ENCODE results near the gene MTUS2.

MTUS2 gene

DNA sequence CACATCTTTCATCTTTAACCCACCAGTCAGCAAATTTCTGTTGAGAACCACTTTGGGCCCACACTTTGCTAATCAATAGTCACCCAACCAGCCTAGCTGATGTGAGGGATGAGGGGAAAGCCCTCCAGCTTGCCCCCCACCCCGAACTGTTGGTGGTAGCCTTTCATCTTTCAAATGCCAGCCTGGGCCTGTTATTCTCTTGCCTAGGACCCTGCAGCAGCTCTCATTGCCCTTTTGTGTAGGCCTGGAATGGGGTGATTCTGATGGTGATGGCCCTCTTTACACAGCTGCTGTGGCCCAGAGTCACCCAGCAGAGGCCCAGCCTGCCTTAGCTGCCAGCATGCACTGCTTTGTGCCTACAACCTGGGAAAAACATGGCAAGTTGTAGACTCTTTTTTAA is 480.9 kb downstream of the MTUS2 start:
- Histone ChIP-seq H3K4me1 (ENCODE audit: insufficient read depth, insufficient read length) (no peaks in the 10 kb centered on the region), H3K4me3 (ENCODE audit: insufficient read length, low read depth) (no peak overlapping the region), H3K9ac (ENCODE audit: insufficient read length, low read depth) (no peak overlapping the region), H3K27me3 (ENCODE audit: insufficient read depth, insufficient read length) (no peaks in the 10 kb centered on the region), H3K9me3 (ENCODE audit: insufficient read depth, low read length) (no peaks in the 10 kb centered on the region; the same call in 1 of the 2 replicates), H3K36me3 (ENCODE audit: insufficient read depth, insufficient read length, low read length) (no peaks in the 10 kb centered on the region)
- TF ChIP-seq YY1 (IDR thresholded peaks at IDR 0.05; ENCODE audit: insufficient read depth, insufficient read length) (no peak), SUZ12 (IDR thresholded peaks at IDR 0.05; ENCODE audit: extremely low read depth, insufficient read depth, insufficient read length) (no peak), ZNF274 (IDR thresholded peaks at IDR 0.05; ENCODE audit: low read depth, low read length) (no peak)
- DNase-seq (ENCODE audit: low read depth, low spot score), result no peak

DNA sequence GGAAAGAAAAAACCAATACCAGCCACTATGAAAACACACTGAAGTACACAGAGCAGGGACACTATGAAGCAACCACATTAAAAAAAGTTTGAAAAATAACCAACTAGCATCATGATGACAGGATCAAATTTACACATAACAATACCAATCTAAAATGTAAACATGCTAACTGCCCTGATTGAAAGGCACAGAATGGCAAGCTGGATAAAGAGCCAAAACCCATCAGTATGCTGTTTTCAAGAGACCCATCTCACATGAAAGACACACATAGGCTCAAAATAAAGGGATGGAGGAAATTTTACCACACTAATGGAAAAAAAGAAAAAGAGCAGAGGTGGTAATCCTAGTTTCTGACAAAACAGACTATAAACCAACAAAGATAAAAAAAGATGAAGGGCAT is 484.0 kb downstream of the MTUS2 start:
- Histone ChIP-seq H3K9me3 (ENCODE audit: insufficient read depth, low read length) (no peaks in the 10 kb centered on the region; the same call in 1 of the 2 replicates), H3K4me3 (ENCODE audit: insufficient read length, low read depth) (no peak overlapping the region), H3K27me3 (ENCODE audit: insufficient read depth, insufficient read length) (no peaks in the 10 kb centered on the region), H3K9ac (ENCODE audit: insufficient read length, low read depth) (no peak overlapping the region), H3K36me3 (ENCODE audit: insufficient read depth, insufficient read length, low read length) (no peaks in the 10 kb centered on the region), H3K4me1 (ENCODE audit: insufficient read depth, insufficient read length) (no peaks in the 10 kb centered on the region)
- TF ChIP-seq SUZ12 (IDR thresholded peaks at IDR 0.05; ENCODE audit: extremely low read depth, insufficient read depth, insufficient read length), result no peak
- TF ChIP-seq YY1 (IDR thresholded peaks at IDR 0.05; ENCODE audit: insufficient read depth, insufficient read length), result no peak
- DNase-seq (ENCODE audit: low read depth, low spot score), result no peak

DNA sequence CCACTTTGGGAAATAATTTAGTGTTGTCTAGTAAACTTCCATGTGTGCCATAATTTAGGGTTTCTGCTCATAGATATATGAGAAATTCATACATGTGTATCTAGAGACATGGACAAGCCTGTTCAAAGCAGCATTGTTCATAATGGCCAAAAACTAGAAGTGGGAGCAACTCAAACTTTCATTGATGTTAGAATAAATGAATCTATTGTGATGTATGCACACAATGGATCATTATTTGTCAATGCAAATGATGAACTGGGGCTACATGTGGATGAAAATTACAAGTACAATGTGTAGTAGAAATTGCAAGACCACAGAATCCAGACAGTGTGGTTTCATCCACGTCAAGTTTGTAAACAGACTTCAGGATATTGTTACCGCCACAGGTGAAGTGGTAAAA is 490.7 kb downstream of the MTUS2 start:
- no peaks in the 10 kb centered on the region for H3K4me1 ChIP-seq (ENCODE audit: insufficient read depth, insufficient read length)
- no peak for DNase-seq (ENCODE audit: low read depth, low spot score)
- TF ChIP-seq SUZ12 (IDR thresholded peaks at IDR 0.05; ENCODE audit: extremely low read depth, insufficient read depth, insufficient read length) (no peak), ZNF274 (IDR thresholded peaks at IDR 0.05; ENCODE audit: low read depth, low read length) (no peak), YY1 (IDR thresholded peaks at IDR 0.05; ENCODE audit: insufficient read depth, insufficient read length) (no peak)
- H3K9me3 ChIP-seq (ENCODE audit: insufficient read depth, low read length), result no peaks in the 10 kb centered on the region
- H3K27me3 ChIP-seq (ENCODE audit: insufficient read depth, insufficient read length), result no peaks in the 10 kb centered on the region
- no peaks in the 10 kb centered on the region for H3K36me3 ChIP-seq (ENCODE audit: insufficient read depth, insufficient read length, low read length)
- no peak overlapping the region for H3K4me3 ChIP-seq (ENCODE audit: insufficient read length, low read depth)
- no peak overlapping the region for H3K9ac ChIP-seq (ENCODE audit: insufficient read length, low read depth)

DNA sequence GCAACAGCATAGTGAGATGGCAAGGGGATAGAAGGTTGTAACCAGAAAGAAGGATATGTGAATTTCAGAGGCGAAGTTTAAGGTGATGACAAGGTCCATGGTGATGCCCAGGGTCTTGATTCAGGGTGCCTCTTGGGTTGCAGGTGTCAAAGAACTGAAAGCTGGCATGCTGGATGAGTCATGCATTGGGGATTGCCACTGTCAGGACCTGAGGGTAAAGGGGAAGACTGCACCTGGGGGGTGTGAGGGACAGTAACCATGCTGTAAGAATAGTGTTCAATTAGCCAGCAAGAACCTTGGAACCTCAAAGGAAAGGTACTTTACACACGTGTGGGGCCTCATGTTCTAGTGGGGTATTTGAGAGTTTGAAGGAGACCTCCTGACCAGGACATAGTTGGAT is 495.7 kb downstream of the MTUS2 start:
- no peaks in the 10 kb centered on the region for H3K36me3 ChIP-seq (ENCODE audit: insufficient read depth, insufficient read length, low read length)
- no peaks in the 10 kb centered on the region for H3K4me1 ChIP-seq (ENCODE audit: insufficient read depth, insufficient read length)
- no peak overlapping the region for H3K4me3 ChIP-seq (ENCODE audit: insufficient read length, low read depth)
- no peaks in the 10 kb centered on the region for H3K27me3 ChIP-seq (ENCODE audit: insufficient read depth, insufficient read length)
- DNase-seq (ENCODE audit: low read depth, low spot score), result no peak
- no peaks in the 10 kb centered on the region for H3K9me3 ChIP-seq (ENCODE audit: insufficient read depth, low read length)
- no peak overlapping the region for H3K9ac ChIP-seq (ENCODE audit: insufficient read length, low read depth)
- TF ChIP-seq SUZ12 (IDR thresholded peaks at IDR 0.05; ENCODE audit: extremely low read depth, insufficient read depth, insufficient read length), result no peak
- TF ChIP-seq ZNF274 (IDR thresholded peaks at IDR 0.05; ENCODE audit: low read depth, low read length), result no peak
- no peak for TF ChIP-seq YY1 (IDR thresholded peaks at IDR 0.05; ENCODE audit: insufficient read depth, insufficient read length)

DNA sequence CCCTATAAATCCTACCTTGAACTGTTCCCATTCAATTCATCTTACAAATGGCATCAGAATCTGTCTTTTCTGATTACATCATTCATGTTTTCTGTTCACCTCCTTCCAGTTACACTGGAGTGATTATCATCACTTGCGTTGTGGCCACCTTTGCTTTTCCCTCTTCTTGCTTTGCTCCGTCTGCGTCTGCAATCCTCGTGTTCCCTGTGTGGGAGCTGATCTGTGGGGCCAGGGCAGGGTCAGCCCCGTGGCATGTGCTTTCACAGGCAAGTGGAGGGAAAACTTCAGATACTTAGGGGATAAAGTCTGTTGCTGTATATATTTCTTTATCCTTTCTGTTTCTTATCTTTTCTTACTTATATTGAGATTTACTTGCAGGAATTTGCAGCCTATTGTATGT is 497.7 kb downstream of the MTUS2 start:
- H3K4me1 ChIP-seq (ENCODE audit: insufficient read depth, insufficient read length), result no peaks in the 10 kb centered on the region
- no peaks in the 10 kb centered on the region for H3K36me3 ChIP-seq (ENCODE audit: insufficient read depth, insufficient read length, low read length)
- H3K9me3 ChIP-seq (ENCODE audit: insufficient read depth, low read length), result no peaks in the 10 kb centered on the region
- TF ChIP-seq SUZ12 (IDR thresholded peaks at IDR 0.05; ENCODE audit: extremely low read depth, insufficient read depth, insufficient read length) (no peak), YY1 (IDR thresholded peaks at IDR 0.05; ENCODE audit: insufficient read depth, insufficient read length) (no peak), ZNF274 (IDR thresholded peaks at IDR 0.05; ENCODE audit: low read depth, low read length) (no peak)
- no peak overlapping the region for H3K9ac ChIP-seq (ENCODE audit: insufficient read length, low read depth)
- H3K27me3 ChIP-seq (ENCODE audit: insufficient read depth, insufficient read length), result no peaks in the 10 kb centered on the region
- no peak overlapping the region for H3K4me3 ChIP-seq (ENCODE audit: insufficient read length, low read depth)
- DNase-seq (ENCODE audit: low read depth, low spot score), result no peak

DNA sequence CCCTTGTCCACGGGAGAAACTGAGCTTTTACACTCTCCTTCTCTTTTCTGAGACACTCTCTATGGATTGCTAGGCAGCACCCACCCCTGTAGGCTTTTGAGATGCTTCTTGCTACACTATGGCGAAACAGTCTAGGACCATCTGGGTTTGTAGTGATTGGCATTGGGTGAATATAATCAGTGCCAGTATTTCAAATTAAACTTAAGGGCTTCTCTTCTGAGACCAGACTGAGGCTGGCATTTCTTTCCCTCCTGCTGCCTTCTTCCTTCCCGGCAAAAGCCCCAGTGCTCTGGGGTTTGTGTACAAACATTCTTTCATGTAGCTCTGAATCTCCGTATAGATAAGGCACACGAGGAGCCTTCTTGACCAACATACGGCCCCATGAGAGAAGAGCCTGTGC is 498.6 kb downstream of the MTUS2 start:
- Histone ChIP-seq H3K9me3 (ENCODE audit: insufficient read depth, low read length) (no peaks in the 10 kb centered on the region), H3K4me3 (ENCODE audit: insufficient read length, low read depth) (no peak overlapping the region), H3K27me3 (ENCODE audit: insufficient read depth, insufficient read length) (no peaks in the 10 kb centered on the region), H3K9ac (ENCODE audit: insufficient read length, low read depth) (no peak overlapping the region), H3K4me1 (ENCODE audit: insufficient read depth, insufficient read length) (no peaks in the 10 kb centered on the region), H3K36me3 (ENCODE audit: insufficient read depth, insufficient read length, low read length) (no peaks in the 10 kb centered on the region)
- TF ChIP-seq YY1 (IDR thresholded peaks at IDR 0.05; ENCODE audit: insufficient read depth, insufficient read length) (no peak), ZNF274 (IDR thresholded peaks at IDR 0.05; ENCODE audit: low read depth, low read length) (no peak), SUZ12 (IDR thresholded peaks at IDR 0.05; ENCODE audit: extremely low read depth, insufficient read depth, insufficient read length) (no peak)
- DNase-seq (ENCODE audit: low read depth, low spot score), result no peak

DNA sequence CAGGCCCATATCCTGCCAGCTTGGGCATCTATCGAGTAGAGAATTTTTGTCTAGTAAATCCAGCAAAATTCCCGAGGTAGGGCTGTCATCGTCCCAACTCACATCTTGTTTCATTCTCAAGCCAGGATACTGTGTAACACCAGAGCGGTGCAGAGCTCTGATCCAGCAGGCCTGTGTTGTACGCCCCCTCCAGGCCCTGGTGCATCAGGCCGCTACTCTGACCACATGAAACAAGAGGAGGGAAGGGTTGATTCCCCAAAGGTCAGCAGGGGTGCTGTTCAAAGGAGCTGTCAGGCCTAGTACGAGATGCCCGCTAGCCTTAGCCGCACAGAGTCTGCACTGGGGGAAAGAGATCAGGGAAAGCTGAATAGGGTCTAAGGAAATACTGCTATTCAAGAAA is 499.3 kb downstream of the MTUS2 start:
- H3K36me3 ChIP-seq (ENCODE audit: insufficient read depth, insufficient read length, low read length), result no peaks in the 10 kb centered on the region
- H3K27me3 ChIP-seq (ENCODE audit: insufficient read depth, insufficient read length), result no peaks in the 10 kb centered on the region
- H3K4me1 ChIP-seq (ENCODE audit: insufficient read depth, insufficient read length), result no peaks in the 10 kb centered on the region
- H3K4me3 ChIP-seq (ENCODE audit: insufficient read length, low read depth), result no peak overlapping the region
- no peaks in the 10 kb centered on the region for H3K9me3 ChIP-seq (ENCODE audit: insufficient read depth, low read length)
- no peak for DNase-seq (ENCODE audit: low read depth, low spot score)
- no peak overlapping the region for H3K9ac ChIP-seq (ENCODE audit: insufficient read length, low read depth)
- TF ChIP-seq SUZ12 (IDR thresholded peaks at IDR 0.05; ENCODE audit: extremely low read depth, insufficient read depth, insufficient read length), result no peak
- no peak for TF ChIP-seq YY1 (IDR thresholded peaks at IDR 0.05; ENCODE audit: insufficient read depth, insufficient read length)
- no peak for TF ChIP-seq ZNF274 (IDR thresholded peaks at IDR 0.05; ENCODE audit: low read depth, low read length)

DNA sequence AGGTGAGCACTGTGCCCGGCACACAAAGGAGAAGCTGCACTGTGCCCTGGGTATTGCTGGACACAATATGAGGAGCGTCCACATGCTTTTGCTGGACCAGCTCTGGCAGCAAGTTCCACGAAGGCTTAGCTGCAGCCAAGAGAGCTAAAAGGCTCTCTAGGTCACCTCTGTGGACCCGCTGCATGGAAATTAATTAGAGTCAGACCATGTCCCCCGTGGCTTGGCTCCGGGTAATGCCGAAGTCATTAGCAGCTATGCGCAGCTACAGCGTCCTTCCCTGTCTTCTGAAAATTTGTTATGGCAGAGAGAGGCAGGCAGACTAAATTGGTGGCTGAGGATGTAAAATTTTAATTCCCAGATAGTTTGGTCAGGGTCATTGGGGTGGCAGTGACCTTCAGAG is 503.8 kb downstream of the MTUS2 start:
- H3K9me3 ChIP-seq (ENCODE audit: insufficient read depth, low read length), result peaks cover 8% of the 10 kb centered on the region; the same call in 1 of the 2 replicates
- no peak for DNase-seq (ENCODE audit: low read depth, low spot score)
- H3K27me3 ChIP-seq (ENCODE audit: insufficient read depth, insufficient read length), result no peaks in the 10 kb centered on the region
- H3K36me3 ChIP-seq (ENCODE audit: insufficient read depth, insufficient read length, low read length), result no peaks in the 10 kb centered on the region
- H3K9ac ChIP-seq (ENCODE audit: insufficient read length, low read depth), result no peak overlapping the region
- H3K4me3 ChIP-seq (ENCODE audit: insufficient read length, low read depth), result no peak overlapping the region
- TF ChIP-seq ZNF274 (IDR thresholded peaks at IDR 0.05; ENCODE audit: low read depth, low read length) (no peak), SUZ12 (IDR thresholded peaks at IDR 0.05; ENCODE audit: extremely low read depth, insufficient read depth, insufficient read length) (no peak), YY1 (IDR thresholded peaks at IDR 0.05; ENCODE audit: insufficient read depth, insufficient read length) (no peak)
- H3K4me1 ChIP-seq (ENCODE audit: insufficient read depth, insufficient read length), result no peaks in the 10 kb centered on the region
